Fibroblast of skin of right quadriceps (primary cell): Measurements from ENCODE around the gene USP40.

Source experiments
- DNase-seq: peaks from one replicate; pipeline ENCODE4 v3.0.0-alpha.2; 2013

USP40 gene

GRCh38 chr2:233471291-233472035 is 95.1 kb downstream of the USP40 start:
- no peak for DNase-seq

GRCh38 chr2:233470839-233471238 is 95.7 kb downstream of the USP40 start:
- no peak for DNase-seq

- DNase-seq, result no peak
Measured at GRCh38 chr2:233470011-233470687, 96.4 kb downstream of the USP40 start.

- DNase-seq, result no peak
Measured at GRCh38 chr2:233469261-233470010, 97.1 kb downstream of the USP40 start.

- DNase-seq, result no peak
Measured at GRCh38 chr2:233468741-233469110, 97.9 kb downstream of the USP40 start.

GRCh38 chr2:233468047-233468740 is 98.4 kb downstream of the USP40 start:
- no peak for DNase-seq

DNA sequence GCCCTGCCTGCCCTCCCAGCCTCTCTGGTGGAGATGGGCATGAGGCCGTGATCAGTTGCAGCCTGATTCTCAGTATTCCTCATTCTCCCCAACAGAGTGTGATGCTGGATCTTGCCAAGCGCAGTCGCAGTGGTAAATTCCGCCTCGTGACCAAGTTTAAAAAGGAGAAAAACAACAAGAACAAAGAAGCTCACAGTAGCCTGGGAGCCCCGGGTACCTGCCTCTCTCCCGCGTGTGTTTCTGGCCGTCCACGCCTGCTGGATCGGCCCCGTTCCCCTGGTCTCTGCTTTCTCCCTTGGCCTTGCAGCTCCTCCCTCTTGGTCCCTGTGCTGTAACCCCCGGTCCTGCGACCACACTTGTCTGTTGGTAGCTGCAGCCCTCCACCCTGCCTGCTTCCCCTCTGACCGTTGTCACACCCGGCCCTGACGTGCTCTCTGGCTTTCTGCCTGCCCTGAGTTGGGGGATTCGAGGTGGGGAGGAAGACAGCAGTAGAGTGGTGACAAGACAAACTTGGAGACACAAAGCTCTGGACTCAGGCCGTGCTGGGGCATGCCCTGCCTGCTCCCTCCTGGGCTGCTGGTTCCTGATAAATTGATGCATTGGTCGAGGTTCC is 99.5 kb downstream of the USP40 start:
- DNase-seq, result no peak

GRCh38 chr2:233464531-233465240 is 101.9 kb downstream of the USP40 start:
- DNase-seq, result no peak

- DNase-seq, result no peak
Measured at GRCh38 chr2:233464056-233464455, 102.5 kb downstream of the USP40 start.

GRCh38 chr2:233463586-233463985 is 103.0 kb downstream of the USP40 start:
- DNase-seq, result no peak

- no peak for DNase-seq
Measured at GRCh38 chr2:233462826-233463470, 103.6 kb downstream of the USP40 start.

DNA sequence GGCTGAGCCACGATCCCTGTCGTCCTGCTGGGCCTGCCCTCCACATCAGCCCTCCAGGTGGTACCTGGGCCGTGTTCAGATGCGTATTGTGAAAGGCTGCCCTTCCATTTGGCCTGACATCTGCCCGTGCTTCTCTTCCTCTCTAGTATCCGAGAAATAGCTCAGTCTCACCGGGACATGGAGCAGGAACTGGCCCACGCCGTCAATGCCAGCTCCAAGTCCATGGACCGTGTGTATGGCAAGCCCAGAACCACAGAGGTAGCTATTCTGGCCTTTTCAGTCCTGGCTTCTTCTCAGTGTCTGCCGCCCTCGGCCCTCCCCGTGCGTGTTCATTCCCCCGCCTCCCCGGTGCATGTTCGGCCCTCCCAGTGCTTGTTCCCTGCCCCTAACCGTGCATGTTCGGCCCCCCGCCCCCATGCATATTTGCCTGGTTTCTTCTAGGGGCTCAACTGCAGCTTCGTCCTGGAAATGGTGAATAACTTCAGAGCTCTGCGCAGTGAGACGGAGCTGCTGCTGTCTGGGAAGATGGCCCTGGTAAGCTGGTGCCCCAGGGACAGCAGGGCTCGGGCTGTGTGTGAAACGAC is 104.3 kb downstream of the USP40 start:
- no peak for DNase-seq

- DNase-seq, result no peak
Measured at GRCh38 chr2:233461481-233461891, 105.1 kb downstream of the USP40 start.

DNA sequence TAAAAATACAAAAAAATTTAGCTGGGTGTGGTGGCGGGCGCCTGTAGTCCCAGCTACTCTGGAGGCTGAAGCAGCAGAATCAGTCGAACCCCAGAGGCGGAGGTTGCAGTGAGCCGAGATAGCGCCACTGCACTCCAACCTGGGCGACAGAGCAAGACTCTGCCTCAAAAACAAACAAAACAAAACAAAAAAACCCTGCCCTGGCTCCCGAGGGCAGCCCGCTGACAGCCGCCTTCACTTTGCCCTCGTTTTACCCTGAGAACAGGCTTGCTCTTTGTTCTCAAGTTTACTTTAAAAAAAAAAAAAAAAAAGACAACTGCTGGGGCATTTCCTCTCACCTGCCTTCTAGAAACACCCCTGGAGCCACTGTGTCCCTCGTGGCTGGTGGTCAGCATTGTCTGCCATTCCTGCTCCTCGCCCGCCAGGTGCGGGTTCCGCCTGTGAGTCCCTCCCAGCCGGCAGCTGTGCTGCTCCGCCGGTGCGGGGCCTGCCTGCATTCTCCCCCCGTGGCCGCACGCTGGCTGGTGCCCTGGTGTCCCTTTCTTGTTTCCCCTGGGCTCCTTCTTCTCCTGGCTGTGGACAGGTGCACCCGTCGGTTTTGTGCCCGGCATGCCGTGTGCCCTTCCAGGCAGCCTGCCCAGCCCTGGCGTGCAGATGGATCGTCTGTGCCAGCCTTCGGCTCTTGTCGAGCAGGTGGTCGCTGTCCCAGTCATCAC is 105.7 kb downstream of the USP40 start:
- DNase-seq, result no peak

GRCh38 chr2:233459426-233459825 is 107.2 kb downstream of the USP40 start:
- DNase-seq, result no peak

GRCh38 chr2:233458826-233459225 is 107.8 kb downstream of the USP40 start:
- DNase-seq, result no peak

DNA sequence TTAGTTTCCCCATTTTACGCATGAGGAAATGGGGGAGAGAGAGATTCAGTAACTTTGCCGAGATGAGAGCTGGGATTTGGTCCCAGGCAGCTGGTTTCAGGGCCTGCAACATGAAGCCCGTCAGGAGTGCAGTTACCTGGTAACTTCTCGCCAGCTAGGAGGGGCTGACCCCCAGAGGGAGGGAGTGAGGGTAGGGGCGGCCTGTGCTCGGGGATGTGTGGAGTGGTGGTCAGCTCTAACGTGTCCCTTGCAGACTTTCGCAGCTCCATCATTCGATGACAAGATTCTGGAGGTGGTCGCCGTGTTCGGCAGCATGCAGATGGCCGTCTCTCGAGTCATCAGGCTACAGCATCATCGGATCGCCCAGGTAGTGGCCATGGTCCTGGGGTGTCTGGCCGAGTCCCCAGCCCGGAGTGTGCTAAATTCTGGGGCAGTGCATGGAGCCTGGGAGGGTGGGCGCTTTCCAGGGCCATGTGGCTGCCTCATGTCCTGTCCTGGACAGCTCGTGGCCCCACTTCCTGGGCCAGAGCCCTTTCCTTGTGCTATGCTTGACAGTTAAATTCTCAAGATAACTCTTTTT is 108.5 kb downstream of the USP40 start:
- no peak for DNase-seq

DNA sequence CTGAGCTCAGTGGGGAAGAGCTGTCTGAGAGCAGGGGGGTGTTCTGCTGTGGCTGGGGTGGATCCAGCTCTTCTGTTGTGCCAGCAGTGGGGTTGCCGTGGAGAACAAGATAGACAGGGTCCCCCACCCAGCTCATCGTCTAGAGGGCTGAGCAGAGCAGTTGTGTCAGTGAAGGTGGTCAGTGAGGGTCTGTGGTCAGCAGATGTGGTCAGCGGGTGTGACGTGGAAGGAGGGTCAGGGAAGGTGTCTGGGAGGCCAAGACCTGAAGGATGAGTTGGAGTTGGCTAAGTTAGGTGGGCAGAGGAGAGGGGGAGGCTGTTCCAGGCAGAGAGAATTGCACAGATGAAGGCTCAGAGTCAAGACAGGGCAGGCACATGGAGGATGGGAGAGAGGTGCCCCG is 109.2 kb downstream of the USP40 start:
- DNase-seq, result no peak

- DNase-seq, result no peak
Measured at GRCh38 chr2:233456934-233457333, 109.6 kb downstream of the USP40 start.

GRCh38 chr2:233456111-233456510 is 110.5 kb downstream of the USP40 start:
- no peak for DNase-seq
